HG03520 (cell line): ENCODE results near the gene PARP14.
A peak's percentile ranks its signal among the peaks of the same experiment; 100 is the strongest.
"Not testable (repeated sequence)": the region's sequence is repeated elsewhere in the genome, so short reads cannot be mapped to it uniquely, and the experiment has no call there.

Source experiments
- ATAC-seq: cut with Tn5 transposase; IDR thresholded peaks from one replicate; pipeline ENCODE4 v1.9.1; 2021; ENCODE audit warnings: mild to moderate bottlenecking, moderate library complexity; ENCODE audit not compliant: unreplicated experiment

PARP14 gene, protein sequence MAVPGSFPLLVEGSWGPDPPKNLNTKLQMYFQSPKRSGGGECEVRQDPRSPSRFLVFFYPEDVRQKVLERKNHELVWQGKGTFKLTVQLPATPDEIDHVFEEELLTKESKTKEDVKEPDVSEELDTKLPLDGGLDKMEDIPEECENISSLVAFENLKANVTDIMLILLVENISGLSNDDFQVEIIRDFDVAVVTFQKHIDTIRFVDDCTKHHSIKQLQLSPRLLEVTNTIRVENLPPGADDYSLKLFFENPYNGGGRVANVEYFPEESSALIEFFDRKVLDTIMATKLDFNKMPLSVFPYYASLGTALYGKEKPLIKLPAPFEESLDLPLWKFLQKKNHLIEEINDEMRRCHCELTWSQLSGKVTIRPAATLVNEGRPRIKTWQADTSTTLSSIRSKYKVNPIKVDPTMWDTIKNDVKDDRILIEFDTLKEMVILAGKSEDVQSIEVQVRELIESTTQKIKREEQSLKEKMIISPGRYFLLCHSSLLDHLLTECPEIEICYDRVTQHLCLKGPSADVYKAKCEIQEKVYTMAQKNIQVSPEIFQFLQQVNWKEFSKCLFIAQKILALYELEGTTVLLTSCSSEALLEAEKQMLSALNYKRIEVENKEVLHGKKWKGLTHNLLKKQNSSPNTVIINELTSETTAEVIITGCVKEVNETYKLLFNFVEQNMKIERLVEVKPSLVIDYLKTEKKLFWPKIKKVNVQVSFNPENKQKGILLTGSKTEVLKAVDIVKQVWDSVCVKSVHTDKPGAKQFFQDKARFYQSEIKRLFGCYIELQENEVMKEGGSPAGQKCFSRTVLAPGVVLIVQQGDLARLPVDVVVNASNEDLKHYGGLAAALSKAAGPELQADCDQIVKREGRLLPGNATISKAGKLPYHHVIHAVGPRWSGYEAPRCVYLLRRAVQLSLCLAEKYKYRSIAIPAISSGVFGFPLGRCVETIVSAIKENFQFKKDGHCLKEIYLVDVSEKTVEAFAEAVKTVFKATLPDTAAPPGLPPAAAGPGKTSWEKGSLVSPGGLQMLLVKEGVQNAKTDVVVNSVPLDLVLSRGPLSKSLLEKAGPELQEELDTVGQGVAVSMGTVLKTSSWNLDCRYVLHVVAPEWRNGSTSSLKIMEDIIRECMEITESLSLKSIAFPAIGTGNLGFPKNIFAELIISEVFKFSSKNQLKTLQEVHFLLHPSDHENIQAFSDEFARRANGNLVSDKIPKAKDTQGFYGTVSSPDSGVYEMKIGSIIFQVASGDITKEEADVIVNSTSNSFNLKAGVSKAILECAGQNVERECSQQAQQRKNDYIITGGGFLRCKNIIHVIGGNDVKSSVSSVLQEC (N-terminal part only)

DNA sequence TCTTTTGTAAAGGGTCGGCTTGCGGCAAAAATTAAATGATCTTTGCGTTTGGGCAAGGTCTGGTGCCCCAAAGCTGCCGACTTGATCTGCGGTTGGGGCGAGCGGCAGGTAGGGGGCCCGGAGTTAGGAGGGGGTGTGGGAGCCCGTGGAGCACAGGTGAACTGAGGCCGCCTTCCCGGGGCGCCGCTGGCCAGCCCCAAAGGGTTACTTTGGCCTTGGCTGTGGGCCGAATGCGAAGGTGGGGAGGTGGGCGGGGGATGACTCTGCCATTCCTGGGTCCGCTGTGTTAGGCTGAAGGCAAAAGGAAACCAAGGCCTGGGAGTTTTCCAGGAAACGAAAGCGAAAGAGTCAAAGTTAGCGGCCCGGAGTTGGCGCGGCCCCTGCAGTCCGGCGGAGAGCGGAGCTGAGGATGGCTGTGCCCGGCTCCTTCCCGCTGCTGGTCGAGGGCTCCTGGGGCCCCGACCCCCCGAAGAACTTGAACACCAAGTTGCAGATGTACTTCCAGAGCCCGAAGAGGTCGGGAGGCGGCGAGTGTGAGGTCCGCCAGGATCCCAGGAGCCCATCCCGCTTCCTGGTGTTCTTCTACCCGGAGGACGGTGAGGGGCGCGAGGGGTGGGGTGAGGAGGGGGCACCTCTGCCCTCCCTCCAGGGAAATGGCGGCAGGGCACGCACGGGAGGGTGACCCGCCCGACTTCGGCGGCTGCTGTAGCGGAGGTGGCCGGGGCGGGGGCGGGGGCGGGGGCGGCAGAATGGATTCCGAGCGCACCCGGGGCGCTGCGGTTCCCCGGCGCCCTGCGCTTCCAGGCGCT, at the start of gene PARP14:
PARP14 (plus strand) TSS at position 365 of the 809 bp plus-strand sequence; CDS start at position 410, 45 bp downstream.
- ATAC-seq: no peak

DNA sequence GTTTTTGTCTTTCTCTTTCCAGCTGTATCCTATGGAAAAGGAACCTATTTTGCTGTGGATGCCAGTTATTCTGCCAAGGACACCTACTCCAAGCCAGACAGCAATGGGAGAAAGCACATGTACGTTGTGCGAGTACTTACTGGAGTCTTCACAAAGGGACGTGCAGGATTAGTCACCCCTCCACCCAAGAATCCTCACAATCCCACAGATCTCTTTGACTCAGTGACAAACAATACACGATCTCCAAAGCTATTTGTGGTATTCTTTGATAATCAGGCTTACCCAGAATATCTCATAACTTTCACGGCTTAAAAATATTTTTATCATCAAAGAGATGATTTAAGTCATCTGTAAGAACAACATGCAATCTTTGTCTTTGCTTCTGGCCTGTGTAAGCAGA, 44.9 kb upstream of the PARP14 start:
- ATAC-seq: no peak

DNA sequence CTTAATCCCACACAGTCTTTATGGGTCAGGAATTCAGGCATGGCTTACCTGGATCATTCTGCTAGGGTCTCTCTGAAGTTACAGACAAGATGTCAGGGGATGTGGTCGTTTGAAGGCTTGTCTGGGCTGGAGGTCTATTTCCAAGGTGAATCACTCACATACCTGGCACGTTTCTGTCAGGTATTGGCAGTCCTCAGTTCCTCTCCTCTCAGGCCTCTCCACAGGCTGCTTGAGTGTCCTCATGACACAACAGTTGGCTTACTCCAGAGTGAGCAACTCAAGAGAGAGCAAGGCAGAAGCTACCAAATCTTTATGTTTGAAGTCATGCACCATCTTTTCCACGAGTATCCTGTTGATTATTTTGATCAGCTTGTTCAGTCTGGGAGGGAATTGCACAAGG, 43.9 kb upstream of the PARP14 start:
- ATAC-seq: no peak

DNA sequence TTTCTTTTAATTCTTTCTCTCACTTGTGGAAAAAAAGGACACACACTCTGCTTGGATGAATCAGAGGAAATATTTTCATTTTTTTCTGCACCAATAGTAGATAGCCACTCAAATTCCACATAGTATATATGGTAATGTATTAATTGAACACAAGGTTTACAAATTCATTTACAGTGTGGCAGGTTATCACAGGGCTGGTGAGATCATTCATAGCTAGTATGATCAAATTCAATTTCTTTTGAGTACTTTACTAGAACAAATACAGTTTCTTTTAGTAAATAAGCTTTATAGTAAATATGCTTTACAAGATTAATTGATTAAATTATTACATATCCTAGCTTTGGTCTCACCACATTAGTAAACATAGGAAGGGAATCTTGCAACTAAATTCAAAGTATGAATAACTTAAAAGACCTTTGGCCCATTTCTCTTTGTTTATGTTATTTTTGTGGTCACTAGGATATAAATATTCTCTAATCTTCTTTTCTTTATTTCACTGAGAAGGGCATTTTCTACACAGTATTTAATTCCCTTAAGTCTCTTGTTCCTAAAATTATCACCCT, 40.1 kb upstream of the PARP14 start:
- ATAC-seq: no peak

DNA sequence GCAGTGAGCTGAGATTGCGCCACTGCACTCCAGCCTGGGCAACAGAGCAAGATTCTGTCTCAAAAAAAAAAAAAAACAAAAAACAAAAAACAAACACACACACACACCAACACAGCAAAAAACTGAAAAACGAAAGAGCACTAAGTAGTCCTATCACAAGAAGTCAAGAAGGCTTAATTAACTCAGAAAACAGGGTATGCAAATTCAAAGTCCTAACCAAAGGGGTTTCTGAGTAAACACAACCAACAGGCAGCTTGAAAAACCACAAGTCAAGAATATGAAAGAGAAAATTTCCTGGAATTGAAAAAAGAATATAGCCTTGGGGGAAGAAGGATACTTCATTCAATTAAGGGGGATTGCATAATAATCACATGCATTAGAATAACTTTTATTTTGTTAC, 37.7 kb upstream of the PARP14 start:
- ATAC-seq: no peak

DNA sequence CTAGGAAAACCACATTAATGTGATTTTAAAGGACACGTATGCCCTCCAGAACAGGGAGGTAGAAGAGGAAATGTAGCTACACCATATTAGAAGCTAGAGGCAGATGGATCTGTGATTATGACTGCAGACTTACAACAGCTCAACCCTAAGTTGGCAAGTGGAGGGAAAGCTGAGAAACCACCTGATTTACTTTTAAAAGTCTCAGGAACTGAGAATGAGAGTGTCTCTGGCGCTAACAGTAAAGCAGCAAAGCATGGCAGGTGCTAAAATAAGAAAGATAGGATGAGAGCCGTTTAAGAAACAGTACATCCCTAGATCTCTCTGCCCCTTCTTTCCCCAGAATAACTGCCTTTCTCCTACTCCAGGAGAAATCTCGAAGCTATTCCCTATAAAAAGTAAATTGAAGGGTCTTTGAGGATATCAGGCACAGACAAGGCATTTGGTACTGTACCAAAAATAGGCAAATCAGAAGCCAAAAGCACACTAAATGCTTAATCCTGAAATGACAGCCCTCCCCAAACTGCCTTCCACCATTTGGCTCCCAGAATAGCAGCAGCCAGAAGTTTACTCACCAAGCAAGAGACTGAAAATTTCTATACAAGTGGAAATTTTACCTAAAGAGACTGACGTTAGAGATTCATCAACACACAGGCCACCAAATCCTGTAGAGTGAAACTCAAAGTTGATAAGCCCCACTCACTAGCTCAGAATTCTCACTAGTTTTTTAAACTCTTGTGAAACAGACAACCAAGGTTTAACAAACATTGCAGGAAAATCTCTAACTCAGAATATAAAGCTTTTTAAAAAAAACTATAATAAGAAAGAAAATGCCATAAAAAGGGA, 34.3 kb upstream of the PARP14 start:
- no peak for ATAC-seq

DNA sequence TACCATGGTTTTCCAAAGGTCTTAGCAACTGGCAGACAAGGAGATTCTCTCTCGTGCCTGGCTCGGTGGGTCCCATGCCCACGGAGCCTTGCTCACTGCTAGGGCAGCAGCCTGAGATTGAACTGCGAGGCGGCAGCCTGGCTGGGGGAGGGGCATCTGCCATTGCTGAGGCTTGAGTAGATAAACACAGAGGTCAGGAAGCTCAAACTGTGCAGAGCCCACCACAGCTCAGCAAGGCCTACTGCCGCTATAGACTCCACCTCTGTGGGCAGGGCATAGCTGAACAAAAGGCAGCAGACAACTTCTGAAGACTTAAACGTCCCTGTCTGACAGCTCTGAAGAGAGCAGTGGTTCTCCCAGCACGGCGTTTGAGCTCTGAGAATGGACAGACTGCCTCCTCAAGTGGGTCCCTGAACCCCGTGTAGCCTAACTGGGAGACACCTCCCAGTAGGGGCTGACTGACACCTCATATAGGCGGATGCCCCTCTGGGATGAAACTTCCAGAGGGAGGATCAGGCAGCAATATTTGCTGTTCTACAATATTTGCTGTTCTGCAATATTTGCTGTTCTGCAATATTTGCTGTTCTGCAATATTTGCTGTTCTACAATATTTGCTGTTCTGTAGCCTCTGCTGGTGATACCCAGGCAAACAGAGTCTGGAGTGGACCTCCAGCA, 29.3 kb upstream of the PARP14 start:
- not testable (repeated sequence) for ATAC-seq

DNA sequence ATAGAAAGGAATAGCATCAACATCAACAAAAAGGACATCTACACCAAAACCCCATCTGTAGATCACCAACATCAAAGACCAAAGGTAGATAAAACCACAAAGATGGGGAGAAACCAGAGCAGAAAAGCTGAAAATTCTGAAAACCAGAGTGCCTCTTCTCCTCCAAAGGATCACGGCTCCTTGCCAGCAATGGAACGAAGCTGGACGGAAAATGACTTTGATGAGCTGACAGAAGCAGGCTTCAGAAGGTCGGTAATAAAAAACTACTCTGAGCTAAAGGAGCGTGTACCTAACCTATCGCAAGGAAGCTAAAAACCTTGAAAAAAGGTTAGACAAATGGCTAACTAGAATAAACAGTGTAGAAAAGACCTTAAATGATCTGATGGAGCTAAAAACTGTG, 28.7 kb upstream of the PARP14 start:
- not testable (repeated sequence) for ATAC-seq

DNA sequence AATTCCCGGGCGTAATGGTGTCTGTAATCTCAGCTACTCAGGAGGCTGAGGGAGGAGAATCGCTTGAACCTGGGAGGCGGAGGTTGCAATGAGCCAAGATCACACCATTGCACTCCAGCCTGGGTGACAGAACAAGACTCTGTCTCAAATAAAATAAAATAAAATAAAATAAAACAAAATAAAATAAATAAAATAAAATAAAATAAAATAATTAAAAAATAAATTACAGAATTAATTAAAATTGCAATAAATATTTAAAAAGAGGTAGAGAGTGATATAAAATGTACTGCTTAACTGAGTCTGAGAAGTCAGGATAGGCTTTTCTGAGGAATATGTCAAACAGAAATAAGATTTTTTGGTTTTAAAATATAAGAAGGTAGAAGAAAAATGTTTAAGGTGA, 22.3 kb upstream of the PARP14 start:
- ATAC-seq: not testable (repeated sequence)

DNA sequence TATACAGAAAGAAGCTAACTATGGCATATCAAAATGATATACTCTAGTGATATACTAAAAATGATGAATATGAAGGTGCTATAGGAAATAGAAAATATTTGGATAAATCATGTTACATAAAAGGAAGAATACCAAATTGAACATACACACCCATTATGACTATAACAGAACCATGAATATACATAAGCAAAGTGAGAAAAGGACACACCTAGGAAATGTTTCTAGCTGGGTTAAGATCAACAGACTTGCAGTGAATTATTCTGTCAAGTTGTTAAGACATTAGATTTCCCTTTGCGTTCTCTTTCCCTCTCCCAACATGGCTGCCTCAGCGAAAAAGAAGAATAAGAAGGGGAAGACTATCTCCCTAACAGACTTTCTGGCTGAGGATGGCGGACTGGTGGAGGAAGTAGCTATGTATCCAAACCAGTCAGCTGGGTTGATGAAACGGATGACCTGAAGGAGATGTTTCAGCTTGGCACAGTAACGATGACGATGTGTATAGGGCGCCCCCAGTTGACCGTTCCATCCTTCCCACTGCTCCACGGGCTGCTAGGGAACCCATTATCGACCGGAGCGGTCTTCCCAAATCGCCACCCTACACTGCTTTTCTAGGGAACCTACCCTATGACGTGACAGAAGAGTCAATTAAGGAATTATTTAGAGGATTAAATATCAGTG, 20.2 kb upstream of the PARP14 start:
- ATAC-seq: no peak

DNA sequence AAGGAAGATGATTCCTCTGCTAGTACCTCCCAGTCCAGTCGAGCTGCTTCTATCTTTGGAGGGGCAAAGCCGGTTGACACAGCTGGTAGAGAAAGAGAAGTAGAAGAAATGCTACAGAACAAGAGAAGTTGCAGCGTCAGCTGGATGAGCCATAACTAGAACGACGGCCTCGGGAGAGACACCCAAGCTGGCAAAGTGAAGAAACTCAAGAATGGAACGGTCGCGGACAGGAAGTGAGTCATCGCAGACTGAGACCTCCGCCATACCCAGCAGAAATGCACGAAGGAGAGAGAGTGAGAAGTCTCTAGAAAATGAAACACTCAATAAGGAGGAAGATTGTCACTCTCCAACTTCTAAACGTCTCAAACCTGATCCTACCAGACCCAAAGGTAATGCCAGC, 19.0 kb upstream of the PARP14 start:
- peak; percentile 68 for ATAC-seq

DNA sequence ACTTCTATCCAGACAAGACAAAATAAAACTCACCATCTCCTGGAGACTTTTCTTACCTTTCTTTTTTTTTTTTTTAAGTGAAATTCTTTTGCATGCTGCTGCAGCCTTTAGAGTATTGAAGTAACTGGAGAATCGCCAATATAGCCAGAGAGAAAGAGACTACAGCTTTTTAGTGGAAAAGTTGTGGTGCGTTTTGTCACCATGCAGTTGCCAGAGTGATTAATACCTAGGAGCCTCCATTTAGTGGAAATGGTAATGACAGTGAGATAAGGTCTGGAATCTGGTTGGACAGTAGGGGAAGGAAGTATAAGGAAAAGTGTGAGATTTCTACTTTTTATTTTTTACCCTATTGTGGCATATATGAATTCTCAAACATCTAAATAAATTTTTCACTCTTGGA, 18.1 kb upstream of the PARP14 start:
- no peak for ATAC-seq

DNA sequence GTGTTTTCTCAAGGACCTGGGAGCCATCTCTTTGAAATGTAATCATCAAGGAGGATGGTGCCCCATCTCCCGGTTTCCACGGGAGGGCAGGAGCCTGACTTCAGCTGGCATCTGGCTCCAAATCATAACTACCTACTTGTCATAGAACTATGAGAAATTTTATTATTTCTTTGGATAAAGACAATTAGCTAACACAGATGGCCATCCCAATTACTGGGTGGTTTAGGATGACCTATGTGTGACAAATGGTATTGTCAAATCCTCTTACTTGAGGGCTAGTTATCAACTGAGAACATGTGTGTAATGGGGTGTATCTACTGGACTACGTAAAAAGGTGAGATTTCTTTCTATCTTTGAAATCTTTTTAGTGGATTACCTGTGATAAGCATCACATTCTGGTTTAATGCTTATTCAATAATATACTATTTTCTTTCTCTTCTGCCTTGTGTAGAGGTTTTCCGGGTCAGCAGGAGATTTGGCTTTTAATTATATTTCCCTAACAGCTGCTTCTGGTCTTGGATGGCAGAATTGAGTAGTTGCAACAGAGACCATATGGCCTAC, 15.3 kb upstream of the PARP14 start:
- ATAC-seq: no peak

DNA sequence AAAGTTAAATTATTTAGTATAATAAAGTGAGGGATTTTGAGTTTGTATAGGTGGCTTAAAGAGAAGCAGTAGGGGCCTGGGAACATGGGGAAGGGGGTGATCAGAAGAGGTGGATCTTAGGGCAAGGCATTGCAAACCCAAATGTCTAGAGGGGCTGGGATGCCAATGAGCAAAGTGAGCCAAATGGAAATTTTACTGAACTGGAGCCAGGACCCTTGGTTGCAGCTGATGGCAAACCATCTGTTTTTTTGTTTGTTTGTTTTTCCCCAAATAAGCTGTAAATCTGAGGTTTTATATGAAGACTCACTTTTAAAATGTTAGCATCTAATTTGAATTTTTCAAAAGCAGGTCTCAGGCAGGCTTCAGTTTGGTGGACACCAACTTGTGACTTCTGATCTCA, 14.8 kb upstream of the PARP14 start:
- ATAC-seq: no peak

DNA sequence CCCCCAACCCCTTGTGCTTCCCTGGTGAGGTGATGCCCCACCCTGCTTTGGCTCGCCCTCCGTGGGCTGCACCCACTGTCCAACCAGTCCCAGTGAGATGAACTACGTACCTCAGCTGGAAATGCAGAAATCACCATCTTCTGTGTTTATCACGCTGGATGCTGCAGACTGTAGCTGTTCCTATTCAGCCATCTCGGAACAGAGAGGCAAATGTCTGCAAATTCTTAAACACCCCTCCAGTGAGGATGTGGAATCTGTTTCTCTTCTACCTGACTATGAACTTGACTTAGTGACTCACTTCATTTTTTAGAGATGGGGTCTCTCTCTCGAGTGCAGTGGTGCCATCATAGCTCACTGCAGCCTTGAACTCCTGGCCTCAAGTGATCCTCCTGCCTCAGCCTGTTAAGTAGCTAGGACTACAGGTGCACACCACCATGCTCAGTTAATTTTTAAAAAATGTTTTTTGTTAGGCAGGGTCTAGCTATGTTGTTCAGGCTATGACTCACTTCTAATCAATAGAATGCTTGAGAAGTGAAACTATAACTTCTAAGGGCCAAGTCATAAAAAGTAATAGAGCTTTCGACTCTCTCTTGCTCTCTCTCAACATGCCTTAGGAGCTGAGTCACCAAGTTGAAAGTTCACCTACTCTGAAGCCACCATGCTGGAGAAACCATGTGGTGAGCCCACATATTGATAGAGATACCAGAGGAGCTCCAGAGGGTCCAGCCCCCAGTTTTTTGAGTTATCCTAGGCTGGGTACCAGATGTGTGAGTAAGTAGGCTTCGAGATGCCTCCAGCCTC, 11.5 kb upstream of the PARP14 start:
- ATAC-seq: peak; percentile 72

DNA sequence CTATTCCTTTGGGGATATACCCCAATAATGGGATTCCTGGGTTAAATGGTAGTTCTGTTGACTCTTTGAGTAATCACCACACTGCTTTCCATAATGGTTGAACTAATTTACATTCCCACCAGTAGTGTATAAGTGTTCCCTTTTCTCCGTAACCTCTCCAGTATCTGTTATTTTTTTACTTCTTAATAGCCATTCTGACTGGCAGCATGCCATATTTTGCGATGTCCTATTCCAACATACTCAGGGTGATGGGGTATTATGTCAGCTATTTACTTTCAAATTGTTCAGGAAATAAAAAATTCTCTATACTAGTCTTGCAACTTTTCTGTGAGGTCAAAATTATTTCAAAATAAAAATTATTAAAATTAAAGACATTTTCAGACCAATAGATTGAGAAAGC, 9.1 kb upstream of the PARP14 start:
- no peak for ATAC-seq

DNA sequence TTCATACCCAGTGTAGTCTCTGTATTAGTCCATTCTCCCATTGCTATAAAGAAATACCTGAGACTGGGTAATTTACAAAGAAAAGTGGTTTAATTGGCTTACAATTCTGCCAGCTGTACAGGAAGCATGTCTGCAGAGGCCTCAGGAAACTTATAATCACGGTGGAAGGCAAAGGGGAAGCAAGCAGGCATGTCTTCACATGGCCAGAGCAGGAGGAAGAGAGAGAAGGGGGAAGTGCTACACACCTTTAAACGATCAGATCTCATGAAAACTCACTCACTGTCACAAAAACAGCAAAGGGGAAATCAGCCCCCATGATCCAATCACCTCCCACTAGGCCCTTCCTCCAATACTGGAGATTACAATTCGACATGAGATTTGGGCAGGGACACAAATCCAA, 6.3 kb upstream of the PARP14 start:
- ATAC-seq: no peak
